ENCODE data around the gene CCDC27. TPM values are rescaled to one million over a fixed set of nuclear protein-coding genes. Genes with fewer than 3 reads are reported as not detected.

The CCDC27 gene
- total and polyA plus RNA-seq, 2 of the 13 experiments (the other 11 are each of a cell fraction or from before 2014, with no cell fraction given), result not detected

DNA sequence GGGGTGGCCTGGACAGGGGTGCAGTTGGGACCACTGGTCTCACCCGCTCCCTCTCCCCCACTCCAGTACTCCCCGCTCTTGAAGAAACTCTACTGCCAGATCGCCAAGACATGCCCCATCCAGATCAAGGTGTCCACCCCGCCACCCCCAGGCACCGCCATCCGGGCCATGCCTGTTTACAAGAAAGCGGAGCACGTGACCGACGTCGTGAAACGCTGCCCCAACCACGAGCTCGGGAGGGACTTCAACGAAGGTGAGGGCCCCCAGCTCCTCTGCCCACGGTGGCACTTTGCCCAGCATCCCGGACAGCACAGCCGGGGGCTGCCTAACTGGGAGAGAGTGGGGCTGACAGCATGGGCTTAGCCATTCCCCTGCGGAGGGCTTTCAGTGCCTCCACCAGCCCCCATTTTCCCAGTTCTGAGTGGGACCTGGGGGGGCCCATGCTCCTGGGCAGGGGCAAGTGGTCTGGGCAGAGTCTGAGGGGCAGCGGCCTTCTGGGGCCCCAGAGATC is 30.2 kb upstream of the CCDC27 start:
- DNase-seq (ENCODE audit: low spot score) (no peak), FAIRE-seq (no peak), ATAC-seq (no peak)
- Histone ChIP-seq H3K27me3 (ENCODE audit: control insufficient read depth in 1 of 2, insufficient read depth in 2 of 2, low read length in 2 of 2) (peaks cover 3 to 20% of the 10 kb centered on the region in 2 experiments; a peak in 4 of 5 replicates), H3K4me2 (ENCODE audit: low read depth, low read length) (no peak overlapping the region), H2AFZ (ENCODE audit: low read length) (no peak overlapping the region), H3K4me1 (ENCODE audit: insufficient read depth, low read length) (peaks cover 9% of the 10 kb centered on the region), H3K79me2 (ENCODE audit: insufficient read depth, low read length) (no peaks in the 10 kb centered on the region), H4K20me1 (ENCODE audit: insufficient read depth, low read length) (peaks cover 5% of the 10 kb centered on the region; the same call in 1 of the 2 replicates), H3K27ac (ENCODE audit: extremely low read length, insufficient read depth, low read length) (no peak overlapping the region), H3K4me3 (replicated peaks in 1 of 3; ENCODE audit: insufficient read depth in 1 of 3, low read depth in 2 of 3, low read length in 3 of 3) (no peak overlapping the region), H3K36me3 (replicated peaks in 1 of 2; ENCODE audit: control insufficient read depth in 1 of 2, insufficient read depth in 2 of 2, low read length in 2 of 2) (no peaks in the 10 kb centered on the region), H3K9me3 (ENCODE audit: low read length) (no peaks in the 10 kb centered on the region), H3K9ac (ENCODE audit: insufficient read depth, low read depth, low read length) (no peak overlapping the region)
- BruUV-seq (replicated peaks), result no TSS peak
- intact Hi-C loops (cut with micrococcal nuclease; ENCODE audit: unreplicated experiment), result no loop called here
- ChIA-PET POLR2A (no interaction called here), CTCF (ENCODE audit: low intra/inter-chr PET ratio, low total read pairs) (no interaction called here)
- TF ChIP-seq ZNF572 (CRISPR knock-in tag; IDR thresholded peaks at IDR 0.05) (no peak), HNRNPK (IDR thresholded peaks at IDR 0.05; ENCODE audit: low read depth, low read length, poor library complexity, severe bottlenecking) (no peak), ZNF724P (CRISPR knock-in tag; IDR thresholded peaks at IDR 0.05; ENCODE audit: borderline replicate concordance) (no peak), SIX1 (CRISPR knock-in tag; IDR thresholded peaks at IDR 0.05; ENCODE audit: borderline replicate concordance) (no peak), AGO2 (optimal IDR thresholded peaks at IDR 0.05; ENCODE audit: low read depth, low read length) (no peak), ZNF17 (CRISPR knock-in tag; IDR thresholded peaks at IDR 0.05) (no peak), ZNF781 (CRISPR knock-in tag; IDR thresholded peaks at IDR 0.05; ENCODE audit: borderline replicate concordance, not compliant biosample characterization) (no peak), SRF (IDR thresholded peaks at IDR 0.05; ENCODE audit: low read depth, low read length) (no peak), PTBP1 (IDR thresholded peaks at IDR 0.05; ENCODE audit: low read depth, low read length, poor library complexity, severe bottlenecking) (no peak), YEATS4 (CRISPR knock-in tag; IDR thresholded peaks at IDR 0.05; ENCODE audit: borderline replicate concordance) (no peak), HES4 (CRISPR knock-in tag; IDR thresholded peaks at IDR 0.05; ENCODE audit: borderline replicate concordance) (no peak)
- TF ChIP-seq, protein P1, sequence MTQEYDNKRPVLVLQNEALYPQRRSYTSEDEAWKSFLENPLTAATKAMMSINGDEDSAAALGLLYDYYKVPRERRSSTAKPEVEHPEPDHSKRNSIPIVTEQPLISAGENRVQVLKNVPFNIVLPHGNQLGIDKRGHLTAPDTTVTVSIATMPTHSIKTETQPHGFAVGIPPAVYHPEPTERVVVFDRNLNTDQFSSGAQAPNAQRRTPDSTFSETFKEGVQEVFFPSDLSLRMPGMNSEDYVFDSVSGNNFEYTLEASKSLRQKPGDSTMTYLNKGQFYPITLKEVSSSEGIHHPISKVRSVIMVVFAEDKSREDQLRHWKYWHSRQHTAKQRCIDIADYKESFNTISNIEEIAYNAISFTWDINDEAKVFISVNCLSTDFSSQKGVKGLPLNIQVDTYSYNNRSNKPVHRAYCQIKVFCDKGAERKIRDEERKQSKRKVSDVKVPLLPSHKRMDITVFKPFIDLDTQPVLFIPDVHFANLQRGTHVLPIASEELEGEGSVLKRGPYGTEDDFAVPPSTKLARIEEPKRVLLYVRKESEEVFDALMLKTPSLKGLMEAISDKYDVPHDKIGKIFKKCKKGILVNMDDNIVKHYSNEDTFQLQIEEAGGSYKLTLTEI (CRISPR knock-in tag; conservative IDR thresholded peaks at IDR 0.05), result no peak
- TF ChIP-seq, protein P2, sequence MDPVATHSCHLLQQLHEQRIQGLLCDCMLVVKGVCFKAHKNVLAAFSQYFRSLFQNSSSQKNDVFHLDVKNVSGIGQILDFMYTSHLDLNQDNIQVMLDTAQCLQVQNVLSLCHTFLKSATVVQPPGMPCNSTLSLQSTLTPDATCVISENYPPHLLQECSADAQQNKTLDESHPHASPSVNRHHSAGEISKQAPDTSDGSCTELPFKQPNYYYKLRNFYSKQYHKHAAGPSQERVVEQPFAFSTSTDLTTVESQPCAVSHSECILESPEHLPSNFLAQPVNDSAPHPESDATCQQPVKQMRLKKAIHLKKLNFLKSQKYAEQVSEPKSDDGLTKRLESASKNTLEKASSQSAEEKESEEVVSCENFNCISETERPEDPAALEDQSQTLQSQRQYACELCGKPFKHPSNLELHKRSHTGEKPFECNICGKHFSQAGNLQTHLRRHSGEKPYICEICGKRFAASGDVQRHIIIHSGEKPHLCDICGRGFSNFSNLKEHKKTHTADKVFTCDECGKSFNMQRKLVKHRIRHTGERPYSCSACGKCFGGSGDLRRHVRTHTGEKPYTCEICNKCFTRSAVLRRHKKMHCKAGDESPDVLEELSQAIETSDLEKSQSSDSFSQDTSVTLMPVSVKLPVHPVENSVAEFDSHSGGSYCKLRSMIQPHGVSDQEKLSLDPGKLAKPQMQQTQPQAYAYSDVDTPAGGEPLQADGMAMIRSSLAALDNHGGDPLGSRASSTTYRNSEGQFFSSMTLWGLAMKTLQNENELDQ (CRISPR knock-in tag; IDR thresholded peaks at IDR 0.05; ENCODE audit: borderline replicate concordance), result no peak
- TF ChIP-seq, protein P3, sequence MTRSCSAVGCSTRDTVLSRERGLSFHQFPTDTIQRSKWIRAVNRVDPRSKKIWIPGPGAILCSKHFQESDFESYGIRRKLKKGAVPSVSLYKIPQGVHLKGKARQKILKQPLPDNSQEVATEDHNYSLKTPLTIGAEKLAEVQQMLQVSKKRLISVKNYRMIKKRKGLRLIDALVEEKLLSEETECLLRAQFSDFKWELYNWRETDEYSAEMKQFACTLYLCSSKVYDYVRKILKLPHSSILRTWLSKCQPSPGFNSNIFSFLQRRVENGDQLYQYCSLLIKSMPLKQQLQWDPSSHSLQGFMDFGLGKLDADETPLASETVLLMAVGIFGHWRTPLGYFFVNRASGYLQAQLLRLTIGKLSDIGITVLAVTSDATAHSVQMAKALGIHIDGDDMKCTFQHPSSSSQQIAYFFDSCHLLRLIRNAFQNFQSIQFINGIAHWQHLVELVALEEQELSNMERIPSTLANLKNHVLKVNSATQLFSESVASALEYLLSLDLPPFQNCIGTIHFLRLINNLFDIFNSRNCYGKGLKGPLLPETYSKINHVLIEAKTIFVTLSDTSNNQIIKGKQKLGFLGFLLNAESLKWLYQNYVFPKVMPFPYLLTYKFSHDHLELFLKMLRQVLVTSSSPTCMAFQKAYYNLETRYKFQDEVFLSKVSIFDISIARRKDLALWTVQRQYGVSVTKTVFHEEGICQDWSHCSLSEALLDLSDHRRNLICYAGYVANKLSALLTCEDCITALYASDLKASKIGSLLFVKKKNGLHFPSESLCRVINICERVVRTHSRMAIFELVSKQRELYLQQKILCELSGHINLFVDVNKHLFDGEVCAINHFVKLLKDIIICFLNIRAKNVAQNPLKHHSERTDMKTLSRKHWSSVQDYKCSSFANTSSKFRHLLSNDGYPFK (CRISPR knock-in tag; IDR thresholded peaks at IDR 0.05; ENCODE audit: borderline replicate concordance), result no peak
- TF ChIP-seq, protein P4, sequence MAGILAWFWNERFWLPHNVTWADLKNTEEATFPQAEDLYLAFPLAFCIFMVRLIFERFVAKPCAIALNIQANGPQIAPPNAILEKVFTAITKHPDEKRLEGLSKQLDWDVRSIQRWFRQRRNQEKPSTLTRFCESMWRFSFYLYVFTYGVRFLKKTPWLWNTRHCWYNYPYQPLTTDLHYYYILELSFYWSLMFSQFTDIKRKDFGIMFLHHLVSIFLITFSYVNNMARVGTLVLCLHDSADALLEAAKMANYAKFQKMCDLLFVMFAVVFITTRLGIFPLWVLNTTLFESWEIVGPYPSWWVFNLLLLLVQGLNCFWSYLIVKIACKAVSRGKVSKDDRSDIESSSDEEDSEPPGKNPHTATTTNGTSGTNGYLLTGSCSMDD (CRISPR knock-in tag; IDR thresholded peaks at IDR 0.05), result no peak
- in situ Hi-C loops (cut with HindIII; ENCODE audit: extremely low pct_ligation_motif_present, low pct_unique_long_range_greater_than_20kb), result loop anchor here (5.0 kb wide), 1 partner anchor 35 kb away; no protein-coding TSS in a partner anchor
- WGBS (ENCODE audit: low lambda C conversion rate), result 88% methylated on average over 9 of the region's 20 CpGs
